ENCODE results near the gene TLCD4.
A peak's percentile ranks its signal among the peaks of the same experiment; 100 is the strongest.

The TLCD4 gene

GRCh38 chr1:95097426-95097825 lies 19.7 kb upstream of the TLCD4 start:
- no peak for TF ChIP-seq REST (IDR thresholded peaks at IDR 0.05; ENCODE audit: low read depth)
- no peak for TF ChIP-seq YY1 (IDR thresholded peaks at IDR 0.05; ENCODE audit: low read depth)
- no peak for TF ChIP-seq FOXM1 (IDR thresholded peaks at IDR 0.05; ENCODE audit: borderline replicate concordance, low read depth)
- no peak for TF ChIP-seq EGR1 (IDR thresholded peaks at IDR 0.05)
- no peak for TF ChIP-seq CREB1 (IDR thresholded peaks at IDR 0.05; ENCODE audit: low read depth)
- no peak for TF ChIP-seq TAF1 (IDR thresholded peaks at IDR 0.05; ENCODE audit: low read depth)
- no peak for TF ChIP-seq CEBPB (IDR thresholded peaks at IDR 0.05)
- no peak for TF ChIP-seq RAD21 (IDR thresholded peaks at IDR 0.05; ENCODE audit: low read depth)

- TF ChIP-seq YY1 (IDR thresholded peaks at IDR 0.05; ENCODE audit: low read depth), result no peak
- no peak for TF ChIP-seq EP300 (IDR thresholded peaks at IDR 0.05; ENCODE audit: borderline replicate concordance)
- TF ChIP-seq TEAD4 (IDR thresholded peaks at IDR 0.05), result no peak
These were observed 19.0 kb upstream of the TLCD4 start for GRCh38 chr1:95098196-95098595.

GRCh38 chr1:95108792-95109191 lies 8.4 kb upstream of the TLCD4 start:
- TF ChIP-seq EGR1 (IDR thresholded peaks at IDR 0.05), result no peak
- TF ChIP-seq CREB1 (IDR thresholded peaks at IDR 0.05; ENCODE audit: low read depth), result no peak
- no peak for TF ChIP-seq CEBPB (IDR thresholded peaks at IDR 0.05)
- TF ChIP-seq YY1 (IDR thresholded peaks at IDR 0.05; ENCODE audit: low read depth), result no peak
- TF ChIP-seq RAD21 (IDR thresholded peaks at IDR 0.05; ENCODE audit: low read depth), result no peak
- no peak for TF ChIP-seq TCF12 (IDR thresholded peaks at IDR 0.05; ENCODE audit: low read depth)
- no peak for TF ChIP-seq TAF1 (IDR thresholded peaks at IDR 0.05; ENCODE audit: low read depth)
- TF ChIP-seq TEAD4 (IDR thresholded peaks at IDR 0.05), result no peak
- no peak for TF ChIP-seq MAX (IDR thresholded peaks at IDR 0.05)
- TF ChIP-seq EP300 (IDR thresholded peaks at IDR 0.05; ENCODE audit: borderline replicate concordance), result no peak
- no peak for TF ChIP-seq USF1 (IDR thresholded peaks at IDR 0.05)
- TF ChIP-seq ZBTB7A (IDR thresholded peaks at IDR 0.05; ENCODE audit: low read depth), result no peak
- TF ChIP-seq FOXM1 (IDR thresholded peaks at IDR 0.05; ENCODE audit: borderline replicate concordance, low read depth), result no peak
- TF ChIP-seq NFIC (IDR thresholded peaks at IDR 0.05), result no peak
- TF ChIP-seq REST (IDR thresholded peaks at IDR 0.05; ENCODE audit: low read depth), result no peak

GRCh38 chr1:95111014-95111413 lies 6.1 kb upstream of the TLCD4 start:
- TF ChIP-seq CREB1 (IDR thresholded peaks at IDR 0.05; ENCODE audit: low read depth), result no peak
- TF ChIP-seq EGR1 (IDR thresholded peaks at IDR 0.05), result no peak
- TF ChIP-seq TEAD4 (IDR thresholded peaks at IDR 0.05), result no peak
- TF ChIP-seq EP300 (IDR thresholded peaks at IDR 0.05; ENCODE audit: borderline replicate concordance), result no peak
- TF ChIP-seq FOXM1 (IDR thresholded peaks at IDR 0.05; ENCODE audit: borderline replicate concordance, low read depth), result no peak

- TF ChIP-seq ZBTB7A (IDR thresholded peaks at IDR 0.05; ENCODE audit: low read depth), result no peak
- no peak for TF ChIP-seq MAX (IDR thresholded peaks at IDR 0.05)
These were observed 3.5 kb upstream of the TLCD4 start for GRCh38 chr1:95113684-95114083.

- TF ChIP-seq EGR1 (IDR thresholded peaks at IDR 0.05) (no peak), TCF12 (IDR thresholded peaks at IDR 0.05; ENCODE audit: low read depth) (no peak), CEBPB (IDR thresholded peaks at IDR 0.05) (peak; percentile 83), FOXM1 (IDR thresholded peaks at IDR 0.05; ENCODE audit: borderline replicate concordance, low read depth) (no peak)
These were observed 1.4 kb upstream of the TLCD4 start for GRCh38 chr1:95115708-95116137.

- TF ChIP-seq EGR1 (IDR thresholded peaks at IDR 0.05) (peak; percentile 87), TEAD4 (IDR thresholded peaks at IDR 0.05) (peak; percentile 65), TCF12 (IDR thresholded peaks at IDR 0.05; ENCODE audit: low read depth) (no peak), REST (IDR thresholded peaks at IDR 0.05; ENCODE audit: low read depth) (no peak), TAF1 (IDR thresholded peaks at IDR 0.05; ENCODE audit: low read depth) (peak; percentile 32; the same call in 1 of the 2 replicates), NFIC (IDR thresholded peaks at IDR 0.05) (no peak), CREB1 (IDR thresholded peaks at IDR 0.05; ENCODE audit: low read depth) (no peak), USF1 (IDR thresholded peaks at IDR 0.05) (no peak), RAD21 (IDR thresholded peaks at IDR 0.05; ENCODE audit: low read depth) (peak; percentile 51), FOXM1 (IDR thresholded peaks at IDR 0.05; ENCODE audit: borderline replicate concordance, low read depth) (no peak), MAX (IDR thresholded peaks at IDR 0.05) (peak; percentile 70; the same call in 1 of the 2 replicates), ZBTB7A (IDR thresholded peaks at IDR 0.05; ENCODE audit: low read depth) (0 out of 2 replicates have a peak, but pooled peaks have one; percentile 76), YY1 (IDR thresholded peaks at IDR 0.05; ENCODE audit: low read depth) (no peak), EP300 (IDR thresholded peaks at IDR 0.05; ENCODE audit: borderline replicate concordance) (no peak), CEBPB (IDR thresholded peaks at IDR 0.05) (no peak)
These were observed 462 bp upstream of the TLCD4 start for GRCh38 chr1:95116580-95117206.

All from Ishikawa (cell line).